NB4 (cell line): ENCODE data around the gene CCR4.
"Not testable (repeated sequence)": the region's sequence is repeated elsewhere in the genome, so short reads cannot be mapped to it uniquely, and the experiment has no call there.

Experiments used
- CTCF ChIP-seq: IDR thresholded peaks from one replicate; pipeline ENCODE4 v1.5.1; 2012; ENCODE audit warnings: low read depth, low read length
- MYC ChIP-seq: IDR thresholded peaks from 2 replicates; pipeline ENCODE4 v1.6.1; 2011; ENCODE audit warnings: low read depth, low read length
- POLR2A ChIP-seq: IDR thresholded peaks from 2 replicates; pipeline ENCODE4 v1.6.1; 2011; ENCODE audit warnings: mild to moderate bottlenecking; ENCODE audit not compliant: insufficient read length; ENCODE audit errors: extremely low read depth

- TF ChIP-seq CTCF, POLR2A, MYC: not testable (repeated sequence)
Observed at GRCh38 chr3:32965617-32966213, 14.3 kb downstream of the CCR4 start.
